Suprapubic skin (tissue), 4 donors: ENCODE measurements around the gene SMCO2.

Experiments
- POLR2A ChIP-seq, 2 donors: fragments of 450-650 bp; IDR thresholded peaks; one replicate each; pipeline ENCODE4 v1.6.1; 2017; ENCODE audit warnings: antibody characterized with exemption in 2 of 2, mild to moderate bottlenecking in 2 of 2, moderate library complexity in 2 of 2
- POLR2AphosphoS5 ChIP-seq, 3 donors: sonication (generic); formaldehyde crosslinking; IDR thresholded peaks; one replicate each; pipeline ENCODE4 v1.6.1; 2017; ENCODE audit warnings: antibody characterized with exemption in 3 of 3
- TF ChIP-seq, protein P1 (sequence below), 2 donors: fragments of 200-600 bp in 1 of 2; fragments of 450-650 bp in 1 of 2; sonication (generic) in 1 of 2; IDR thresholded peaks; one replicate each; pipeline ENCODE4 v1.5.1; 2016 to 2019; ENCODE audit warnings: antibody characterized with exemption in 2 of 2, mild to moderate bottlenecking in 1 of 2, moderate library complexity in 1 of 2

DNA sequence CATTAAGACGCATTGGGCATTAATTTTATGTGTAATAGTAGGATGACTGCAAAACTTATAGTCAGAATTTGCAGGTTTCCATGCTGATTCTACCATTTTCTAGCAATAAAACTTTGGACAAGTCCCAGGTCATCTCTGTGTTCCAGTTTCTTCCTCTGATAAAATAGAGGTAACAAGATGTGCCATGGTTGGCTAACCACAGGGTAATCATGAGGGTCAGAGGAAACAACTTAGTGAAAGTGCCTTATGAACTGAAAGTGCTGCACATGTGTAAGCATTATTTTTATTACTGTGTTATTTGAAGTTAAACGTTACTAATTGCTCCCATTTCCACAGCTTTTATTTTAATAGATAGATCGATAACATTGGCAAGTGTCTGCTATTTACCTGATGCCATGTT is 21.1 kb downstream of the SMCO2 start:
- TF ChIP-seq, protein P1, sequence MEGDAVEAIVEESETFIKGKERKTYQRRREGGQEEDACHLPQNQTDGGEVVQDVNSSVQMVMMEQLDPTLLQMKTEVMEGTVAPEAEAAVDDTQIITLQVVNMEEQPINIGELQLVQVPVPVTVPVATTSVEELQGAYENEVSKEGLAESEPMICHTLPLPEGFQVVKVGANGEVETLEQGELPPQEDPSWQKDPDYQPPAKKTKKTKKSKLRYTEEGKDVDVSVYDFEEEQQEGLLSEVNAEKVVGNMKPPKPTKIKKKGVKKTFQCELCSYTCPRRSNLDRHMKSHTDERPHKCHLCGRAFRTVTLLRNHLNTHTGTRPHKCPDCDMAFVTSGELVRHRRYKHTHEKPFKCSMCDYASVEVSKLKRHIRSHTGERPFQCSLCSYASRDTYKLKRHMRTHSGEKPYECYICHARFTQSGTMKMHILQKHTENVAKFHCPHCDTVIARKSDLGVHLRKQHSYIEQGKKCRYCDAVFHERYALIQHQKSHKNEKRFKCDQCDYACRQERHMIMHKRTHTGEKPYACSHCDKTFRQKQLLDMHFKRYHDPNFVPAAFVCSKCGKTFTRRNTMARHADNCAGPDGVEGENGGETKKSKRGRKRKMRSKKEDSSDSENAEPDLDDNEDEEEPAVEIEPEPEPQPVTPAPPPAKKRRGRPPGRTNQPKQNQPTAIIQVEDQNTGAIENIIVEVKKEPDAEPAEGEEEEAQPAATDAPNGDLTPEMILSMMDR (IDR thresholded peaks at IDR 0.05): no peak
- TF ChIP-seq POLR2AphosphoS5 (IDR thresholded peaks at IDR 0.05) (no peak), POLR2A (IDR thresholded peaks at IDR 0.05) (no peak)
